B cell (primary cell): Measurements from ENCODE around the gene SPEG.

Experiments used
- CTCF ChIP-seq: fragments of 200-600 bp; IDR thresholded peaks from one replicate; pipeline ENCODE4 v1.8.0; 2022; ENCODE audit warnings: antibody characterized with exemption, mild to moderate bottlenecking
- EZH2 ChIP-seq: IDR thresholded peaks from 2 replicates; pipeline ENCODE4 v1.6.1; 2012; ENCODE audit warnings: borderline replicate concordance, low read depth, mild to moderate bottlenecking, moderate library complexity, low read length; ENCODE audit not compliant: insufficient read depth, poor library complexity, severe bottlenecking

GRCh38 chr2:219520079-219520478 lies 85.4 kb downstream of the SPEG start:
- TF ChIP-seq EZH2 (no peak), CTCF (no peak)
